HG02759 (cell line): ENCODE measurements around the gene PPP1R1C.
"Not testable (repeated sequence)": the region's sequence is repeated elsewhere in the genome, so short reads cannot be mapped to it uniquely, and the experiment has no call there.

Experiments used
- ATAC-seq: cut with Tn5 transposase; IDR thresholded peaks from one replicate; pipeline ENCODE4 v1.9.1; 2021; ENCODE audit warnings: mild to moderate bottlenecking, moderate library complexity; ENCODE audit not compliant: unreplicated experiment

The PPP1R1C gene

GRCh38 chr2:182006595-182007341, 21.1 kb downstream of the PPP1R1C start:
- ATAC-seq, result no peak

- no peak for ATAC-seq
These were observed 28.6 kb downstream of the PPP1R1C start for GRCh38 chr2:182014284-182014683.

DNA sequence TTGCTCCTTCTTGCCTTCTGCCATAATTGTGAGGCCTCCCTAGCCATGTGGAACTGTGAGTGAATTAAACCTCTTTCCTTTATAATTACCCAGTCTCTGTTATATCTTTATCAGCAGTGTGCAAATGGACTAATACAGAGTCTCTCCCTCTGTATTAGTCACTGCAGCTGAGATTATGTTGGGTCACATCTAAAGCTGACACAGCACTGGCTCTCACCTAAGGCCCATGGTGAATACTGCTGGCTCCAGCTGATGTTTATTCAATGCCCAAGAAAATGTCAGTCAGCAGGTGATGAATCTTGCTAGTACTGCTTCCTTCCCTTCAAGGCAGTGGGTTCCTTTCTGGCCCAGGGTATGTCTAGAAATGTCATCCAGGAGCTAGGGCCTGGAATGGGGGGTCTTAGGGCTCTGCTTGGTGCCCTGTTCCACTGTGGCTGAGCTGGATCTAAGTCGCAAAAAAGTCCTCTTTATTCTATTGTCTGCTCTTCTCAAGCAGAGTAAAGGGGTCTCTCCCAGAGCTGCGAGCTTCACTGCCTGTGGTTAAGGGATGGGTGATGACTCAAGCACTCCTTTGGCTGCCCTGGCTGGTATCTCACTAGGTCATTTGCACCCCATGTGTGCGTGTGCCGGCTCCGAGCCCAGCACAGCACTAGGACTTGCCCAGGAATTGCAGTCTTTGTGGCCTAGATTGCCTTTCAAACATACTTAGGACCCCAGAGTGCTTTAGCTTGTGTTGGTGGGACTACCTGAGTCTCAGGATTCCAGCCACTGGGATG, 29.9 kb downstream of the PPP1R1C start:
- ATAC-seq, result no peak

DNA sequence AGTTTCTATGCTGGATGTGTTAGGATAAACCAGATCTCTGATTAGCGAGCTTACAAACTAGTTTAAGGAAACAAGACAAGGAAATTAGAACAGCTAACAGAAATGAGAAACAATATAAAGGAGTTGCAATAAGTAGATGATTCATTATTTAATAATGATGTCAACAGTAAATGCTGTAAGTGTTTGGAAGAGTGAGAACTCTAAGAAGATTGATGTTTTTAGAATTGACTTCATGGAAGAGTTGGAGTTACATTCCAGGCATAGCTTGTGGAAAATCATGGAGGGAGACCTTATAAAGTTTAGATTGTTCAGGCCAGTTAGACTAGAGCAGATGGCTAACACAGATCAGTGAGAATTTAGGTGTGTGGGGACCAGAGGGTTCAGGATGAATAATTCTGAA, 32.6 kb downstream of the PPP1R1C start:
- ATAC-seq, result no peak

DNA sequence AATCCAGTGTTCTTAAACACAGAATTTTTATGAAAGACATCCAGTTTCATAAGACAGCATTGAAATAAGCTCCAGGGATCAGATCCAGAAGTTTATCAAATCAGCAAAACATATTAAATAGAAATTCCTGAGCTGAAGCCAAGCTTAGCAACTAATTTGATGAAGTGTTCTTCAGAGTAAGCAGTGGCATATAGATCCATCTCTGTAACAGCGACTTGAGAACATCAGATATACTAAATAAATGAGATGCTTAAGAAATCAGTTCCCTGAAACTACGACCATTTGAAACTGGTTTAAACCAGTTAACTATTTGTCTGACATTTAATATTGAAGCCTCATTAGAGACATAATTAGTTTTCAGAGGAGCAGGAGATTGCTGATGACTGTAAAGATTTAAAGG, 34.1 kb downstream of the PPP1R1C start:
- ATAC-seq, result no peak

GRCh38 chr2:182020286-182021070, 34.8 kb downstream of the PPP1R1C start:
- no peak for ATAC-seq

DNA sequence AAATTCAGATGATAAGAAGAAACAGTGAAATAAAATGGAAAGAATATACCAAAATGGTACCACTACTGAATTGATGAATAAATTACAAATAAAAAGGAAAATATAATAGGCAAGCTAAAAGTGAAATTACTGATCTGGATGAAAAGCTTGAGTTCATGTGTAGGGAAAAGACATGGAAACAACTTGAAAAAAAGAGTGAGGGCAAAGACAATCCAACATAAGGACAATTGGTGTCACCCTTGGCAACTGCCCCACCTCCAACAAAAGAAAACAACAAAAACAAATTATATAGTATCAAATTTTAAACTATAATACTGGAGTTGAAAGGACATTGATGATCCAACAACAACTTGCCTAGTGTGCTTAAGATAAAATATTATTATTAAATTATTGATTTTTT, 37.6 kb downstream of the PPP1R1C start:
- ATAC-seq, result no peak

DNA sequence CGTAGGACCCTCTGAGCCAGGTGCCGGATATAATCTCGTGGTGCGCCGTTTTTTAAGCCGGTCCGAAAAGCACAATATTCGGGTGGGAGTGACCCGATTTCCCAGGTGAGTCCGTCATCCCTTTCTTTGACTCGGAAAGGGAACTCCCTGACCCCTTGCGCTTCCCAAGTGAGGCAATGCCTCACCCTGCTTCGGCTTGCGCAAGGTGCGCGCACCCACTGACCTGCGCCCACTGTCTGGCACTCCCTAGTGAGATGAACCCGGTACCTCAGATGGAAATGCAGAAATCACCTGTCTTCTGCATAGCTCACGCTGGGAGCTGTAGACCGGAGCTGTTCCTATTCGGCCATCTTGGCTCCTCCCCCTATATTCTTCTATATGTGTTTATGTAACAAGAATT, 45.2 kb downstream of the PPP1R1C start:
- ATAC-seq, result not testable (repeated sequence)

GRCh38 chr2:182031956-182032355, 46.3 kb downstream of the PPP1R1C start:
- no peak for ATAC-seq

DNA sequence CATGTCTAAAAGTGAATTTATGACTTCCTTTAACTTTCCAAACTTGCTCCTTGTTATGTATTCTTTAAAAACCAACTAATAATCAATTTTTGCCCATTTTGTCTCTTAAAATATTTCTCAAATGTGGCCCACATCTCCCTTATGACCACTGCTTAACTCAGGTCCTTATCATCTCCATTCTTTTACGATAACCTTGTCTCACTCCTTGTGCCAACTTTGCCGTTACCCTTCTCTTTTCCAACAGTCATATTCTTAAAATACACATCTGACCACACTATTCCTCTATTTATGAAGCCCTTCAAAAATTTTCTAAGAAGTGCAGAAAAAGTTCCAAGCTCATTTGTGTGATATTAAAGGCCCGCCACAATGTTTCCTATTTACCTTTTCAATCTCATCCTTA, 47.8 kb downstream of the PPP1R1C start:
- no peak for ATAC-seq

- no peak for ATAC-seq
These were observed 52.9 kb downstream of the PPP1R1C start for GRCh38 chr2:182038576-182038975.

GRCh38 chr2:182043021-182043420, 57.4 kb downstream of the PPP1R1C start:
- no peak for ATAC-seq

DNA sequence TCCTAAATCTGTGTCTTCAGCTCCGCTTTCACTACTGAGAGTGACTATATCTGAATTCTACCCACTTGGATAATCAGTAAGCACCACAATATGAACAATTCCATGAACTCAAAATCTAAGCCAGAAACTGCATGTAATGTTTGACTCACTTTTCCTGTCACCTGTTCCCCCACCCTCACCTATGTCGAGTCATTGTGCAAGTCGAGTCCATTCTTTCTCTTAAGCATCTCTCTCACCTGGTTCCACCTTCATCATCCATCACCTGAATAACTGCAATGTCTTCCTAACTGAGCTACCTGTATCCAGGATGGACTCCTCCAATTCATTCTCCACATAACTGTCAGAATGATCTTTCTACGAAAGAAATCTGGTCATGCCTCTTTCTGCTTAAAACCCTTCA, 58.2 kb downstream of the PPP1R1C start:
- ATAC-seq, result no peak

DNA sequence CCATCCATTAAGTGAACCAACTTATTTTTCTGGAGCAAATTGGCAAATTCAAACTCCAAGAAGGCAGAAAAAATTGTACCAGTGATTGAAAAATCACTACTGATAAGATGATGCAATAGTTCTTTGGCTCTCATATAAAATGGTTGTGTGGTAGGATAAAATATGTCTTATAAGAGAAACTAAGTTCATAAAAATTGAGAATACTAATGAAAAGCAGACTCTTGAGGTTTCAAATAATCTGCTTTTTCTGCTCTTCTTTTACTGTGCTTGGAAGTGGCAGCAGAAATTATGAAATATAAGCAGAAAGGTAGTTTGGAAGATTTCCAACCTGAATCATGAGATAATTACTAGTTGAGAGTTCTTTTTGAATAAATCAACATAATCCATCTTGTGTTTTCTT, 61.9 kb downstream of the PPP1R1C start:
- ATAC-seq, result no peak

DNA sequence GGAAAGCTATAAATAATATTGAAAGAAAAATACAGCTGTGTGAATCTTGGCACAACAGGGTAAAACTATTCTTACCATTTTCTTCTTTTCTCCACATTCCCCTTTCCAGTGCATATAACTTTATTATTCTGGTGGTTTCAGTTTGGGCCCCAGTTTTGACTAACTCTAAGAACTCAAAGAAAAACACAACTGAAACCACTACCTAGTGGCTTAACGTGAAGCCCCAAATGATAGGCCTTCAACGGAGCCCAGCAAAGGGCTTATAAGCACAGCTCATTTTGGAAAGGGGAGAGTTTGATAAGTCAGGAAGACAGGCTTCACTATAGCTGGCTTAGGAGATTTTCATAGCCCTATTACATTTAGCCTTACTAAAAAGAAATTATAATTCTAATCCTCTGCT, 62.4 kb downstream of the PPP1R1C start:
- ATAC-seq, result no peak

- ATAC-seq, result no peak
These were observed 63.0 kb downstream of the PPP1R1C start for GRCh38 chr2:182048621-182049020.

- ATAC-seq, result no peak
These were observed 63.9 kb downstream of the PPP1R1C start for GRCh38 chr2:182049372-182050148.

- no peak for ATAC-seq
These were observed 64.9 kb downstream of the PPP1R1C start for GRCh38 chr2:182050333-182051135.

DNA sequence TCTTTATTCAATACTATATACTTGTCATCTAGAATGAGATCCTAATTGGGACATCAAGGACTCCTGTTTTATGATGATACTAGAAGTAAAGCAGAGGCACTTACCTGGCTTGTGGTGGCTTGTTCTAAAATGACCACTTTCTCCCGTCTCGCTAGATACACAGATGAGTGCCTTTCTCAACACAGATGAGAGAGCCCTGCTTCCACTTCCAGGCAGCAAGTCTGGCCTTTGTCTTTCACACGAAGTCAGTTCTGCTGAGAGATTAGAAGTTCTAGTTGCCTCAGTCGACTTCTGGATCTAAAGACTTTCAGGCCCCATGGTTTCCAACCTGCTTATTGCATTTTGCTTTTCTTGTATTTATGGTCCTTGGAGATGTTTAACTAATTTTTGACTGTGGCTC, 70.3 kb downstream of the PPP1R1C start:
- ATAC-seq, result no peak

- ATAC-seq, result no peak
These were observed 71.3 kb downstream of the PPP1R1C start for GRCh38 chr2:182057002-182057401.
